Left lung (tissue), 10 donors: ENCODE results near the gene ST6GALNAC3. TPM values are rescaled to one million over a fixed set of nuclear protein-coding genes. Genes with fewer than 3 reads are reported as not detected.

Experiments
- ATAC-seq: fragments of 200-7000 bp; cut with Tn5 transposase; one replicate; pipeline ENCODE4 v1.9.1; 2020; ENCODE audit warnings: moderate library complexity
- DNase-seq, 4 donors: peaks; one replicate each; pipeline ENCODE4 v3.0.0-alpha.2; 2013 to 2020
- H3K27ac ChIP-seq, 2 donors: fragments of 200-600 bp; sonication (generic) in 1 of 2; one replicate each; pipeline versions ENCODE4 v1.5.0 to v1.8.0; 2020 to 2021
- H3K27me3 ChIP-seq, 2 donors: fragments of 200-600 bp; sonication (generic) in 1 of 2; one replicate each; pipeline versions ENCODE4 v1.5.0 to v1.8.0; 2020 to 2021
- H3K36me3 ChIP-seq, 2 donors: fragments of 200-600 bp; sonication (generic) in 1 of 2; one replicate each; pipeline versions ENCODE4 v1.5.0 to v1.8.0; 2020 to 2021
- H3K4me1 ChIP-seq, 2 donors: fragments of 200-600 bp; one replicate each; pipeline ENCODE4 v1.8.0; 2021
- H3K4me3 ChIP-seq, 2 donors: fragments of 200-600 bp; sonication (generic) in 1 of 2; one replicate each; pipeline versions ENCODE4 v1.5.0 to v1.8.0; 2020 to 2021; ENCODE audit warnings: mild to moderate bottlenecking in 1 of 2
- H3K9me3 ChIP-seq, 2 donors: fragments of 200-600 bp; sonication (generic) in 1 of 2; one replicate each; pipeline versions ENCODE4 v1.5.0 to v1.8.0; 2020 to 2021
- CTCF ChIP-seq, 2 donors: fragments of 200-600 bp; sonication (generic) in 1 of 2; IDR thresholded peaks; one replicate each; pipeline versions ENCODE4 v1.5.0 to v1.8.0; 2021; ENCODE audit warnings: antibody characterized with exemption in 2 of 2
- intact Hi-C, 2 donors: fragments of 100-400 bp; cut with DNase I; formaldehyde crosslinking; loops; one replicate each; pipeline versions ENCODE4 v1.11.2 to v1.14.2; 2022
- polyA plus RNA-seq, 6 donors: library from polyadenylated mRNA; unstranded; fragments of 120-200 nt; gene quantifications; one replicate each; pipeline ENCODE4 v1.2.1, GENCODE V29; 2013; ENCODE audit not compliant: insufficient read length in 6 of 6
- total RNA-seq, 2 donors: library from RNA; stranded (reverse); fragmentation: NEBNext Ultra II Directional; extraction: Animal tissue kit (Norgen Biotek cat#: 25700); gene quantifications; one replicate each; pipeline ENCODE4 v1.2.1, GENCODE V29; 2021
- donor health status: DM: no; HTN: yes; CAD: no.
- donor health status: DM: no; HTN: no; CAD: no.

Gene ST6GALNAC3
- total and polyA plus RNA-seq, 8 donors, result 3.4 to 37.7 (median 30.1) TPM

GRCh38 chr1:76377247-76377646, 302.7 kb downstream of the ST6GALNAC3 start:
- ATAC-seq (no peak), DNase-seq (no peak)
- Histone ChIP-seq H3K27me3 (no peaks in the 10 kb centered on the region), H3K4me1 (no peaks in the 10 kb centered on the region), H3K27ac (no peak overlapping the region), H3K36me3 (no peaks in the 10 kb centered on the region), H3K4me3 (no peak overlapping the region), H3K9me3 (no peaks in the 10 kb centered on the region)
- intact Hi-C loops, result no loop called here
- TF ChIP-seq CTCF (IDR thresholded peaks at IDR 0.05), result no peak

GRCh38 chr1:76379506-76379905, 305.0 kb downstream of the ST6GALNAC3 start:
- no peak for TF ChIP-seq CTCF (IDR thresholded peaks at IDR 0.05)
- intact Hi-C loops, result no loop called here
- H3K36me3 ChIP-seq, result no peaks in the 10 kb centered on the region
- no peak for ATAC-seq
- H3K27ac ChIP-seq, result no peak overlapping the region
- no peaks in the 10 kb centered on the region for H3K27me3 ChIP-seq
- DNase-seq, result no peak
- no peak overlapping the region for H3K4me3 ChIP-seq
- no peaks in the 10 kb centered on the region for H3K4me1 ChIP-seq
- H3K9me3 ChIP-seq, result peaks cover 0 to 1% of the 10 kb centered on the region in 2 donors

GRCh38 chr1:76381450-76382097, 307.0 kb downstream of the ST6GALNAC3 start:
- no peaks in the 10 kb centered on the region for H3K36me3 ChIP-seq
- H3K27me3 ChIP-seq, result no peaks in the 10 kb centered on the region
- intact Hi-C loops, result no loop called here
- peaks cover 0 to 1% of the 10 kb centered on the region in 2 donors for H3K9me3 ChIP-seq
- no peak overlapping the region for H3K4me3 ChIP-seq
- TF ChIP-seq CTCF (IDR thresholded peaks at IDR 0.05), result no peak
- peak in 1 of 4 donors; percentile 21 for DNase-seq
- no peaks in the 10 kb centered on the region for H3K4me1 ChIP-seq
- peak; percentile 24 for ATAC-seq
- H3K27ac ChIP-seq, result no peak overlapping the region

- Histone ChIP-seq H3K9me3 (peaks cover 0 to 1% of the 10 kb centered on the region in 2 donors), H3K27ac (no peak overlapping the region), H3K4me1 (no peaks in the 10 kb centered on the region), H3K4me3 (no peak overlapping the region), H3K27me3 (no peaks in the 10 kb centered on the region), H3K36me3 (no peaks in the 10 kb centered on the region)
- no peak for TF ChIP-seq CTCF (IDR thresholded peaks at IDR 0.05)
- intact Hi-C loops, result no loop called here
- no peak for ATAC-seq
- no peak for DNase-seq
Observed at GRCh38 chr1:76388261-76388660, 313.7 kb downstream of the ST6GALNAC3 start.

- no peak for DNase-seq
Observed at GRCh38 chr1:76390456-76390855, 315.9 kb downstream of the ST6GALNAC3 start.

More at GRCh38 chr1:76390456-76390855, 315.9 kb downstream of the ST6GALNAC3 start:
- no peaks in the 10 kb centered on the region for H3K36me3 ChIP-seq
- no peak overlapping the region for H3K4me3 ChIP-seq
- no peaks in the 10 kb centered on the region for H3K9me3 ChIP-seq
- intact Hi-C loops, result no loop called here
- no peak for TF ChIP-seq CTCF (IDR thresholded peaks at IDR 0.05)
- no peaks in the 10 kb centered on the region for H3K4me1 ChIP-seq
- H3K27me3 ChIP-seq, result no peaks in the 10 kb centered on the region
- no peak overlapping the region for H3K27ac ChIP-seq
- ATAC-seq, result no peak
